Trophoblast cell (in vitro differentiated cells and primary cell): ENCODE data around the gene HS3ST5.

Experiments used
- DNase-seq, 2 donors: peaks; one replicate each; pipeline ENCODE4 v3.0.0-alpha.2; 2016
- H2AFZ ChIP-seq: 2 replicates; pipeline ENCODE4 v1.6.1; 2013; ENCODE audit warnings: low read length, moderate library complexity, mild to moderate bottlenecking; ENCODE audit not compliant: insufficient read depth, poor library complexity
- H2AK5ac ChIP-seq: 2 replicates; pipeline ENCODE4 v1.6.1; 2013; ENCODE audit warnings: mild to moderate bottlenecking, low read length
- H2BK120ac ChIP-seq: 2 replicates; pipeline ENCODE4 v1.6.1; 2013; ENCODE audit warnings: low read length, mild to moderate bottlenecking, moderate library complexity; ENCODE audit not compliant: insufficient read depth, poor library complexity
- H2BK12ac ChIP-seq: 2 replicates; pipeline ENCODE4 v1.6.1; 2013; ENCODE audit warnings: mild to moderate bottlenecking, low read length, moderate library complexity
- H2BK5ac ChIP-seq: 2 replicates; pipeline ENCODE4 v1.6.1; 2013; ENCODE audit warnings: low read length, low read depth, moderate library complexity, mild to moderate bottlenecking; ENCODE audit not compliant: poor library complexity
- H3K14ac ChIP-seq: 2 replicates; pipeline ENCODE4 v1.6.1; 2013; ENCODE audit warnings: mild to moderate bottlenecking, low read length
- H3K18ac ChIP-seq: 2 replicates; pipeline ENCODE4 v1.6.1; 2013; ENCODE audit warnings: mild to moderate bottlenecking, low read length
- H3K23ac ChIP-seq: 2 replicates; pipeline ENCODE4 v1.6.1; 2013; ENCODE audit warnings: low read length
- H3K27ac ChIP-seq: 2 replicates; pipeline ENCODE4 v1.5.1; 2013; ENCODE audit warnings: low read depth, mild to moderate bottlenecking, inconsistent platforms, low read length, moderate library complexity
- H3K27me3 ChIP-seq: 2 replicates; pipeline ENCODE4 v1.6.1; 2013; ENCODE audit warnings: inconsistent platforms, mild to moderate bottlenecking, low read length, moderate library complexity; ENCODE audit not compliant: insufficient read depth
- H3K36me3 ChIP-seq, 2 experiments: 1 replicate in 1 of 2; 2 replicates in 1 of 2; pipeline ENCODE4 v1.6.1; 2013; ENCODE audit warnings: low read length in 2 of 2, mild to moderate bottlenecking in 2 of 2, moderate library complexity in 1 of 2; ENCODE audit not compliant: insufficient read depth in 2 of 2, control insufficient read depth in 1 of 2
- H3K4ac ChIP-seq: 2 replicates; pipeline ENCODE4 v1.6.1; 2013; ENCODE audit warnings: low read depth, mild to moderate bottlenecking, low read length, moderate library complexity
- H3K4me1 ChIP-seq, 2 experiments: 1 replicate in 1 of 2; 2 replicates in 1 of 2; pipeline ENCODE4 v1.6.1; 2013; ENCODE audit warnings: low read length in 2 of 2, mild to moderate bottlenecking in 2 of 2, moderate library complexity in 1 of 2; ENCODE audit not compliant: insufficient read depth in 2 of 2, control insufficient read depth in 1 of 2
- H3K4me2 ChIP-seq: 2 replicates; pipeline ENCODE4 v1.6.1; 2013; ENCODE audit warnings: inconsistent platforms, mild to moderate bottlenecking, low read length, moderate library complexity
- H3K4me3 ChIP-seq: 2 replicates; pipeline ENCODE4 v1.5.1; 2013; ENCODE audit warnings: mild to moderate bottlenecking, low read depth, low read length, inconsistent platforms
- H3K79me1 ChIP-seq: one replicate; pipeline ENCODE4 v1.6.1; 2013; ENCODE audit warnings: low read length
- H3K79me2 ChIP-seq: 2 replicates; pipeline ENCODE4 v1.6.1; 2013; ENCODE audit warnings: low read length, mild to moderate bottlenecking; ENCODE audit not compliant: control insufficient read depth, insufficient read depth, poor library complexity
- H3K9ac ChIP-seq: 2 replicates; pipeline ENCODE4 v1.6.1; 2013; ENCODE audit warnings: mild to moderate bottlenecking, low read length
- H3K9me3 ChIP-seq: 2 replicates; pipeline ENCODE4 v1.6.1; 2013; ENCODE audit warnings: low read depth, mild to moderate bottlenecking, control low read depth, inconsistent platforms, low read length; ENCODE audit not compliant: insufficient read depth
- H4K12ac ChIP-seq: 2 replicates; pipeline ENCODE4 v1.6.1; 2013; ENCODE audit warnings: low read depth, mild to moderate bottlenecking, low read length, moderate library complexity
- H4K8ac ChIP-seq: 2 replicates; pipeline ENCODE4 v1.6.1; 2013; ENCODE audit warnings: low read depth, mild to moderate bottlenecking, low read length, moderate library complexity
- H4K91ac ChIP-seq: one replicate; pipeline ENCODE4 v1.6.1; 2013; ENCODE audit warnings: low read depth, mild to moderate bottlenecking, low read length, moderate library complexity
- WGBS: extraction: QIAGEN DNeasy Blood & Tissue Kit; methylation state at CpG from one replicate; pipeline ENCODE4 v1.1.7; 2013; ENCODE audit warnings: missing lambda C conversion rate; ENCODE audit not compliant: insufficient read length, insufficient coverage; ENCODE audit errors: extremely low coverage; 5-methylcytosine and 5-hydroxymethylcytosine counted together

The HS3ST5 gene

DNA sequence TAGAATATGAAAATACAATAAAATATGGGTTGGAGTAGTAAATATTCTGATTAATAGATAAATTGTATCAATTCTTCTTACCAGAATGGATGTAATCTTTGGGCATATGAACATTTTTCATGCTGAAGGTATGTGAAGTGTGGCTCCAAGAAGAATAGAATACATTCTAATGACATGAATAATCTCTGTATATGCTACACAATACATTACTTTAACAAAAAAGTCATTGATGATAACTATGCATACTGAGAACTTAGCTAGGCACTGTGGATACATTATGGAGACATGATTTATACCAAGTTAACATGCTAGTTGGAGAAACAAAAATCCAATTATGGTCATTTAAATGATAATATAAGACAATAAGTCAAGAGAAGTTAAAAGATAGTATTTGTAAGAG is 309.2 kb downstream of the HS3ST5 start:
- Histone ChIP-seq H2AK5ac (no peak overlapping the region), H3K9ac (no peak overlapping the region), H3K14ac (no peak overlapping the region), H2BK12ac (no peak overlapping the region), H3K79me1 (no peaks in the 10 kb centered on the region), H3K27me3 (no peaks in the 10 kb centered on the region), H3K4me3 (no peak overlapping the region), H3K79me2 (no peaks in the 10 kb centered on the region), H3K4me2 (no peak overlapping the region), H2BK120ac (no peak overlapping the region), H4K12ac (no peak overlapping the region), H3K9me3 (no peaks in the 10 kb centered on the region), H4K91ac (no peak overlapping the region), H3K23ac (no peak overlapping the region), H3K18ac (no peak overlapping the region), H3K36me3 (no peaks in the 10 kb centered on the region), H2AFZ (no peak overlapping the region), H3K4me1 (no peaks in the 10 kb centered on the region), H2BK5ac (no peak overlapping the region), H3K27ac (no peak overlapping the region), H4K8ac (no peak overlapping the region), H3K4ac (no peak overlapping the region)
- no peak for DNase-seq

DNA sequence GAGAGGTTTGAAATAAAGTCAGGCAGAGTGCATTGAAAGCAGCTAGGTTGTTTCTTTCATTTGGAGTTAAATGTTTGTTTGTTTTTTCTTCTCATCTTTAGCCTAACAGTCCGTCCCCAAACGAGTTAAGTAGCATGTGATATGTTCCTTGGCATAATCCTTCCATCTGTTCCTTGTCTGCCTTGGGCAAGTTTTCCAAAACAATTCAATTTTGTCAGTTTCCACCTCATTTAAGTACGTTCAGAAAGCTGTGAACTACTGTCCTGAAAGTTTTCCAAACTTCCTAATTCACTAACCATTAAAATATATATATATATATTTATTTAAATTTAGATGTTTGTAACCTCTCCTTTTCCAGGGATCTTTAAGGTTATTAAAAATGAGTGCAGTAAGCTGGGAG is 310.1 kb downstream of the HS3ST5 start:
- no peak overlapping the region for H3K27ac ChIP-seq
- H3K4ac ChIP-seq: no peak overlapping the region
- no peak for DNase-seq
- H3K4me3 ChIP-seq: no peak overlapping the region
- H4K8ac ChIP-seq: no peak overlapping the region
- H3K14ac ChIP-seq: no peak overlapping the region
- H3K18ac ChIP-seq: no peak overlapping the region
- no peaks in the 10 kb centered on the region for H3K79me2 ChIP-seq
- H3K36me3 ChIP-seq: no peaks in the 10 kb centered on the region
- no peak overlapping the region for H2AK5ac ChIP-seq
- no peak overlapping the region for H2AFZ ChIP-seq
- H3K9me3 ChIP-seq: no peaks in the 10 kb centered on the region
- H3K79me1 ChIP-seq: no peaks in the 10 kb centered on the region
- no CpG with 5 or more reads among the region's 3 CpGs for WGBS
- H3K4me2 ChIP-seq: no peak overlapping the region
- no peaks in the 10 kb centered on the region for H3K4me1 ChIP-seq
- no peak overlapping the region for H4K91ac ChIP-seq
- no peak overlapping the region for H2BK5ac ChIP-seq
- no peak overlapping the region for H3K9ac ChIP-seq
- H3K27me3 ChIP-seq: no peaks in the 10 kb centered on the region
- H4K12ac ChIP-seq: no peak overlapping the region
- H2BK120ac ChIP-seq: no peak overlapping the region
- no peak overlapping the region for H2BK12ac ChIP-seq
- H3K23ac ChIP-seq: no peak overlapping the region

DNA sequence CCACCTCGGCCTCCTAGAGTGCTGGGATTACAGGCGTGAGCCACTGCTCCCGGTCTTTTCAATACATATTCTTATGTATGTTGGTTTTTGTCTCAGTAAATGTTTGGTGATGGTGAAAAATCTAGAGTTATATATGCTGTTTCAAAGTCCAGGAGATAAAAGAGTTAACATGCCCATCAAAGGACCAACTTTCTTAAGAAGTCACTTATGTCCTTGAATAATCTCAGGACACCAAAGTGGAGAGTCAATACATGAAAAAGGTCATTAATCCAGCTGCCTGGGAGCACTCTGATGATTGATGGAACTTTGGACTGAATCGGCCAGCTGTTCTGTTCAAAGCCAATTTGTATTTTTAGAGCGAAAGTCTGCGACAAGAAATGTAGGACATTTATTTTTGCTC is 312.1 kb downstream of the HS3ST5 start:
- no peak for DNase-seq
- no peaks in the 10 kb centered on the region for H3K4me1 ChIP-seq
- no peak overlapping the region for H3K4ac ChIP-seq
- no peak overlapping the region for H3K18ac ChIP-seq
- H4K12ac ChIP-seq: no peak overlapping the region
- H4K91ac ChIP-seq: no peak overlapping the region
- no peak overlapping the region for H3K4me3 ChIP-seq
- no peak overlapping the region for H3K27ac ChIP-seq
- no peak overlapping the region for H2BK5ac ChIP-seq
- WGBS: no CpG with 5 or more reads among the region's 6 CpGs
- H3K79me2 ChIP-seq: no peaks in the 10 kb centered on the region
- H3K27me3 ChIP-seq: no peaks in the 10 kb centered on the region
- H3K23ac ChIP-seq: no peak overlapping the region
- H3K4me2 ChIP-seq: no peak overlapping the region
- H3K9me3 ChIP-seq: no peaks in the 10 kb centered on the region
- H2AFZ ChIP-seq: no peak overlapping the region
- no peak overlapping the region for H4K8ac ChIP-seq
- no peak overlapping the region for H2BK12ac ChIP-seq
- no peaks in the 10 kb centered on the region for H3K36me3 ChIP-seq
- no peaks in the 10 kb centered on the region for H3K79me1 ChIP-seq
- H3K14ac ChIP-seq: no peak overlapping the region
- H3K9ac ChIP-seq: no peak overlapping the region
- no peak overlapping the region for H2BK120ac ChIP-seq
- no peak overlapping the region for H2AK5ac ChIP-seq

DNA sequence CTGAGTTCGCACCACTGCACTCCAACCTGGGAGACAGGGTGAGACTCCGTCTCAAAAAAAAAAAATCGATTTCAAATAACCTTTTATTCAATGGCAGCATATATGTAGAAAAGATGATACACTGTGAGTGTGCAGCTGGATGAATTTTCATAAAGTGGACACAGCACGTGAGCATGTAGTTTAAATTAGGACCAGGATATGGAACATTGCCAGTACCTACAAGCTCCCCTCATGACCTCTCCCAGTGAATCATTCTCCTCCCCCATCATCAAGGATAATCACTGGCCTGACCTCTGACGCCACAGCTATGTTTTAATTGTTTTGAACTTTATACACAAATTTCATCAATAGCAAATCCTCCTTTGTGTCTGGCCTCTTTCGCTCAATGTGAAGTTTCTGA is 318.1 kb downstream of the HS3ST5 start:
- no peak for DNase-seq
- no peak overlapping the region for H2BK12ac ChIP-seq
- H3K36me3 ChIP-seq: no peaks in the 10 kb centered on the region
- H2AK5ac ChIP-seq: no peak overlapping the region
- H4K91ac ChIP-seq: no peak overlapping the region
- H3K9me3 ChIP-seq: no peaks in the 10 kb centered on the region
- no peak overlapping the region for H2BK120ac ChIP-seq
- no peaks in the 10 kb centered on the region for H3K79me2 ChIP-seq
- no peak overlapping the region for H2BK5ac ChIP-seq
- no peaks in the 10 kb centered on the region for H3K27me3 ChIP-seq
- H3K4me1 ChIP-seq: no peaks in the 10 kb centered on the region
- no peak overlapping the region for H3K4me3 ChIP-seq
- H3K4me2 ChIP-seq: no peak overlapping the region
- no peak overlapping the region for H3K4ac ChIP-seq
- no peak overlapping the region for H3K9ac ChIP-seq
- H3K14ac ChIP-seq: no peak overlapping the region
- H3K27ac ChIP-seq: no peak overlapping the region
- no peak overlapping the region for H3K23ac ChIP-seq
- no peak overlapping the region for H3K18ac ChIP-seq
- no CpG with 5 or more reads among the region's 6 CpGs for WGBS
- no peak overlapping the region for H4K12ac ChIP-seq
- H3K79me1 ChIP-seq: no peaks in the 10 kb centered on the region
- no peak overlapping the region for H2AFZ ChIP-seq
- no peak overlapping the region for H4K8ac ChIP-seq

DNA sequence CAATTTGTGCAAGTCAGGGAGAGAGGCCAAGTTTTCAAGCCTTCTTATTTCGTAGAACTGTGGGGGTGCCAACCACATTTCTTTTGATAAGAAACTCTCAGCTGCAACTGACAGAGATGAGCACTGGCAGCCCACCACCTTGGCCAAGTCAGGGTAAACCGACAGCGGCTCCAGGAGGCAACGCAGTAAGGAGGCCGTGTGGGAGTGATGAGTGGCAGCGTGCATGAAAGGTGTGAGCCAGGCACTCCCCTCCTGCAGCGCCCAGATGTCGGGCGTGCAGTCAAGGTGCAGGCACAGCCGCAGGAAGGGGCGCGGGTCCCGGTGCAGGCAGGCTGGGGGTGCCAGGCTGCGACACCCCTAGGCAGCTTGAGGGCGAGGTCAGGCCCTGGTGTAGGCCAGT is 322.6 kb downstream of the HS3ST5 start:
- no peaks in the 10 kb centered on the region for H3K27me3 ChIP-seq

More for the DNA sequence above, 322.6 kb downstream of the HS3ST5 start:
- H3K4me3 ChIP-seq: no peak overlapping the region
- no peaks in the 10 kb centered on the region for H3K79me2 ChIP-seq
- WGBS: no CpG with 5 or more reads among the region's 15 CpGs
- H3K4me2 ChIP-seq: no peak overlapping the region
- H3K23ac ChIP-seq: no peak overlapping the region
- peak overlapping the region; percentile 21 for H2AK5ac ChIP-seq
- no peak overlapping the region for H3K9ac ChIP-seq
- H3K4ac ChIP-seq: no peak overlapping the region
- H3K36me3 ChIP-seq: no peaks in the 10 kb centered on the region
- H4K91ac ChIP-seq: no peak overlapping the region
- no peak overlapping the region for H3K18ac ChIP-seq
- no peak overlapping the region for H4K8ac ChIP-seq
- H3K27ac ChIP-seq: no peak overlapping the region
- peaks cover 2 to 7% of the 10 kb centered on the region in 2 experiments for H3K4me1 ChIP-seq
- no peak for DNase-seq
- H2AFZ ChIP-seq: no peak overlapping the region
- no peak overlapping the region for H2BK120ac ChIP-seq
- H4K12ac ChIP-seq: no peak overlapping the region
- no peaks in the 10 kb centered on the region for H3K9me3 ChIP-seq
- no peak overlapping the region for H2BK12ac ChIP-seq
- H3K14ac ChIP-seq: no peak overlapping the region
- H2BK5ac ChIP-seq: no peak overlapping the region
- H3K79me1 ChIP-seq: no peaks in the 10 kb centered on the region
